Adipose tissue (tissue), 3 donors: ENCODE data around the gene NBR1. TPM values are rescaled to one million over a fixed set of nuclear protein-coding genes. Genes with fewer than 3 reads are reported as not detected.
"Not testable (repeated sequence)": the region's sequence is repeated elsewhere in the genome, so short reads cannot be mapped to it uniquely, and the experiment has no call there.

ENCODE experiments used
- H3K27ac ChIP-seq: one replicate; pipeline ENCODE4 v1.5.1; 2013; ENCODE audit warnings: low read depth, low read length
- WGBS, 3 donors: extraction: QIAGEN DNeasy Blood & Tissue Kit; methylation state at CpG; one replicate each; pipeline ENCODE4 v1.1.7; 2013; 5-methylcytosine and 5-hydroxymethylcytosine counted together
- polyA plus RNA-seq, 3 donors: library from polyadenylated mRNA; stranded (reverse); fragments of 200-250 nt; gene quantifications; one replicate each; pipeline ENCODE4 v1.2.3, GENCODE V29; 2013
- donor health status: healthy with polysubstance abuse.
- donor health status: Bipolar disorder and iron deficiency.
- donor health status: healthy.

The NBR1 gene
- polyA plus RNA-seq, 3 donors: 20.9 to 48.0 (median 30.2) TPM

DNA sequence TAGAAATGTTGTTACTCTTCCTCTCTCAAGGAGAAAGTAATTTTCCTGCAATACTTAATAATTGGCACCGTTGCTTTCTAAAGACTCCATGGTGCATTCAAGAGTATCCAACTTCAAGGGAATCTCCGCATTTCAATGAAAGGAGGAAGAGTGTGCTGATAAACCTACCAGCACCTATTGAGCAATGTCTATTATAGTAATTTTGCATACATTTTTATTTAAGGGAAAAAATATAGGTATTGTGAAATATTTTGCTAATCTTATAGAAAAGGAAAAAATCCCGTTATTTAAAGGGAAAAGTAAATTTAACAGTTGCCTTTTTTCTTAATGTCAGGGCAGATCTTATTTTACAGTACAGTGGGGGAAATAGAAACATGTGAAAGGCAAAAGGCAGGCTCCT, 39.6 kb downstream of the NBR1 start:
- WGBS, 3 donors: 65 to 87% (median 73%) methylated on average over 3 of the region's 3 CpGs
- H3K27ac ChIP-seq: no peak overlapping the region

- H3K27ac ChIP-seq: no peak overlapping the region
- WGBS, 3 donors: 8 to 19% (median 19%) methylated on average over 2 of the region's 2 CpGs
These were observed 40.1 kb downstream of the NBR1 start for GRCh38 chr17:43211123-43211479.

GRCh38 chr17:43211480-43212402, 40.7 kb downstream of the NBR1 start, which contains the start of gene TMEM106A:
TMEM106A (plus strand) TSS chr17:43211875; CDS start chr17:43213042, 1,167 bp downstream.
- WGBS, 3 donors: 0 to 1% (median 0%) methylated on average over 52 to 54 of the region's 54 CpGs
- H3K27ac ChIP-seq: no peak within 1 kb of the TSS

GRCh38 chr17:43212641-43213490, 41.9 kb downstream of the NBR1 start:
- H3K27ac ChIP-seq: no peak overlapping the region
- WGBS, 3 donors: 32 to 59% (median 48%) methylated on average over 7 of the region's 7 CpGs

DNA sequence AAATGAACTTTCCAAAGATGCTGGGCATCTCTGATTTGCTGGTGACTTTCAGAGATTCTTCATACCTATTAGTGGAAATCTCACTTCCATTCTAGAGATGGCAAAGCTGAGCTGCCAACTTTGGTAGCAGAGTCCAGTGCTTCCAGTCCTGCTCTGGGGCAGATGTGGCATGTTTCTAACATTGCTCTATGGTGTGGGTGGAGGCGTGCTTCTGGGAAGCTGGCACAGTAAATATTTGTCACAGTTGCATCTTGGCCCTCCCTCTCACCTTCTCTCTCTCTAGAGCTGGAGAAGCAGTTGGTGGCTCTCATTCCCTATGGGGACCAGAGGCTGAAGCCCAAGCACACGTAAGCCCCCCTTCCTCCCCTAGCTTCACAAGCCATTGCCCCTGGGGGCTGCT, 42.5 kb downstream of the NBR1 start:
- H3K27ac ChIP-seq: no peak overlapping the region
- WGBS, 3 donors: 74 to 93% (median 90%) methylated on average over 2 of the region's 2 CpGs

DNA sequence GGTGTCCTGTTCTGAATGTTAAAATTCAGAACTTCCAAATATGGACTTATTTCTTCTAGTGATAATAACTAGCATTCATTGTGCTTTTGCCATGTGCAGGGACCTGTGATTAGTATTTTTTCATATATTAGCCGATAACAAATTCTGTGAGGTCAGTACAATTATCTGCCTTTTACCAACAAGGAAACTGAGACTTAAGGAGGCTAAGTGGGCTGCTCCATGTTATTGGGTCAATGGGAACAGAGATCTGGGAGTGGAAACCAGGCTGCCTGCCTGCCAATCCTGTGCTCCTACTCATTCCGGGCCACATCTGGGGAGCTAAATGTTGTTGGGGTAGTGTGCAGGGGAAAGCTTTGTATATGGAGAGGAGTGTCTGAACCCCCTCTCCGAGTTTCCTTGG, 44.3 kb downstream of the NBR1 start:
- 94 to 99% (median 97%) methylated on average over 3 of the region's 3 CpGs for WGBS, 3 donors
- no peak overlapping the region for H3K27ac ChIP-seq

DNA sequence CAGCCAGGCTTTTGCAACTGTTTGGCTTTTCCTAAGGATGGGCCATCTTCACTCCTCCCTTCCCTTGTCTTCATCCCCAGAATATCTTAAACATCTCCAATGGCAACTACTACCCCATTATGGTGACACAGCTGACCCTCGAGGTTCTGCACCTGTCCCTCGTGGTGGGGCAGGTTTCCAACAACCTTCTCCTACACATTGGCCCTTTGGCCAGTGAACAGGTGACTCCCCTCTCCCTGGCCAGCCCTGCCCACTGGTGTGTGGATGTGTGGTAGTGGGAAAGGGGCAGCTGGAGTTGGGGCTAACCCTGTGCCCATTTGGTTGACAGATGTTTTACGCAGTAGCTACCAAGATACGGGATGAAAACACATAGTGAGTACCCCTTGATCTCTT, 45.4 kb downstream of the NBR1 start:
- WGBS, 3 donors: 55 to 92% (median 89%) methylated on average over 4 of the region's 4 CpGs
- no peak overlapping the region for H3K27ac ChIP-seq

- 65 to 95% (median 92%) methylated on average over 4 of the region's 4 CpGs for WGBS, 3 donors
- no peak overlapping the region for H3K27ac ChIP-seq
These were observed 46.0 kb downstream of the NBR1 start for GRCh38 chr17:43216762-43217613.

GRCh38 chr17:43217614-43218087, 46.6 kb downstream of the NBR1 start:
- WGBS, 3 donors: 93 to 97% (median 95%) methylated on average over 2 of the region's 2 CpGs
- no peak overlapping the region for H3K27ac ChIP-seq

DNA sequence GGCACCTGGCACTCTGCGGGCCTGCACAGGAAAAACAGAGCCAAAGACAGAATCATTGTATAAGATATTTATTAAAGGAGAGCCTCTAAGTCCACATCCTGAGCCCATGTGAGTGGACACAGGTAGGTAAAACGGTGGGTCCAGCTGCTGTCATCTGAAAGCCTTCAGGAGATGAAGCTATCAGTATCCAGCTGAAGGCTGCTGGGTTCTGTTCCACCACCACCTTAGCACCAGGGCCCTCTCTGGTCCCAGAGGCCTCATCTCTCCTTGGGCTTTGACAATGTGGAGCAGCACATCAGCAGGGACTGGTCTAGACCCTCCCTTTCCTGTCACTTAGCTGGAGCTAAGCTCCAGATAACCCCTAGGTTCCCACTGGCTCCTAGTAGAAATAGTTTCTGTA, 48.0 kb downstream of the NBR1 start:
- 89 to 98% (median 93%) methylated on average over 2 of the region's 2 CpGs for WGBS, 3 donors
- H3K27ac ChIP-seq: no peak overlapping the region

- 62 to 82% (median 63%) methylated on average over 8 of the region's 8 CpGs for WGBS, 3 donors
- no peak overlapping the region for H3K27ac ChIP-seq
These were observed 48.8 kb downstream of the NBR1 start for GRCh38 chr17:43219746-43220380.

DNA sequence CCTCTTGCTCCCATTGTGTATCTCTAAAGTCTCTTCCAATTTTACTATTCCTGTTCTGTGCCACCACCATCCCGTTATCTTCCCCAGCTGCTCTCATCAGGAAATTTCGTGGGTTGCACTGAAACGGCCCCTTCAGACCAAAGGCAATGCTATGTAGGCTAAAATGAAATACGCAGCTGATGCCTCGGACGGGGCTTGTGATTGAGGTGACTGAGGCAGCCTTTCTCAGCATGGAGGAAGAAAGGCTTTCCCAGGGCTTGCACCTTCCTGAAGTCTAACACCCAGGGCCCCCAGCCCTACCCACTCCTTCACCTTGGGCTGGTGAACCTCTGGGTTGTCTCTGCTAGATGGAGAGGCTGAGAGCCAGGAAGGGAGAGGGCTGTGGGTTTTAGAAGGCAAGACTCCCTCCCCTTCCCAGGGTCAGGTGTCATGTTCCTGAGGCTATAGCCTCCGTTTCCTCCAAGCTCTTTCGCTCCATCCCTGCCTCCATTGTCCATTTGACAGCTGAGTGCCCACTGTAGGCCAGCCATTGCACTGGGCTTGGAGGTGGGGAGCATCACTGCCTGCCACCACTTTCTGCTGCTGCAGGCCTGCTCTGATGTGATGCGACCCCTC, 49.6 kb downstream of the NBR1 start:
- no peak overlapping the region for H3K27ac ChIP-seq
- 85 to 91% (median 87%) methylated on average over 9 of the region's 9 CpGs for WGBS, 3 donors

GRCh38 chr17:43224146-43224705, 53.2 kb downstream of the NBR1 start:
- no peak overlapping the region for H3K27ac ChIP-seq
- 75 to 91% (median 80%) methylated on average over 7 of the region's 7 CpGs for WGBS, 3 donors

DNA sequence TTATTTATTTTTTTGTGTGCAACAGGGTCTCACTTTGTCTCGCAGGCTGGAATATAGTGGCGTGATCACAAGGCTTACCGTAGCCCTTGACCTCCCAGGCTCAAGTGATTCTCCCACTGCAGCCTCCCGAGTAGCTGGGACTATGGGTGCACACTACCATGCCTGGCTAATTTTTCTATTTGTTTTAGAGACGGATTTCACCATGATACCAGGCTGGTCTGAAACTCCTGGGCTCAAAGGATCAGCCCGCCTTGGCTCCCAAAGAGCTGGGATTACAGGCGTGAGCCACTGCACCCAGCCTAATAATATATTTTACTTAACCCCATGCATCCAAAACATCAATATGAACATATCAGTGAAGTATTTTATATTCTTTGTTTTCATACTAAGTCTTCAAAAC, 55.4 kb downstream of the NBR1 start:
- H3K27ac ChIP-seq: no peak overlapping the region

GRCh38 chr17:43228020-43228782, 57.2 kb downstream of the NBR1 start, which contains the start of gene CCDC200:
CCDC200 (minus strand) TSS chr17:43228623; CDS start chr17:43228554, 69 bp downstream.
- not testable (repeated sequence) for H3K27ac ChIP-seq
- WGBS, 3 donors: no CpG with 5 or more reads among the region's 7 CpGs

More for the DNA sequence above, 55.4 kb downstream of the NBR1 start:
- 95 to 97% (median 97%) methylated on average over 7 of the region's 7 CpGs for WGBS, 3 donors
